CD4-positive, CD25-positive, alpha-beta regulatory T cell (primary cell): Measurements from ENCODE around the gene GABBR2. TPM values are rescaled to one million over a fixed set of nuclear protein-coding genes. Genes with fewer than 3 reads are reported as not detected.

Experiments
- ATAC-seq, 2 donors: fragments of 150-1000 bp; cut with Tn5 transposase; one replicate each; pipeline ENCODE4 v1.10.0; 2021; ENCODE audit warnings: low read depth in 2 of 2, moderate number of reproducible peaks in 2 of 2, moderate library complexity in 1 of 2
- DNase-seq, 3 donors: peaks; one replicate each; pipeline versions ENCODE4 v3.0.0 to v3.0.0-alpha.2; 2012 to 2022; ENCODE audit warnings: mixed read lengths in 1 of 3
- H3K27ac ChIP-seq: one replicate; pipeline ENCODE4 v1.7.0; 2013; ENCODE audit warnings: mild to moderate bottlenecking, low read length; ENCODE audit not compliant: insufficient read depth, poor library complexity, severe bottlenecking
- H3K27me3 ChIP-seq: one replicate; pipeline ENCODE4 v1.7.0; 2013; ENCODE audit warnings: low read length; ENCODE audit not compliant: control insufficient read depth, insufficient read depth
- H3K36me3 ChIP-seq: one replicate; pipeline ENCODE4 v1.7.0; 2013; ENCODE audit warnings: mild to moderate bottlenecking, low read length, moderate library complexity; ENCODE audit not compliant: control insufficient read depth, insufficient read depth
- H3K4me1 ChIP-seq: 2 replicates; pipeline ENCODE4 v1.7.0; 2013; ENCODE audit warnings: mild to moderate bottlenecking, low read length; ENCODE audit not compliant: insufficient read depth, control insufficient read depth, poor library complexity, severe bottlenecking
- H3K4me3 ChIP-seq: one replicate; pipeline ENCODE4 v1.7.0; 2013; ENCODE audit warnings: low read depth, mild to moderate bottlenecking, low read length, moderate library complexity
- H3K9me3 ChIP-seq, 2 experiments: 1 replicate in 1 of 2; 2 replicates in 1 of 2; pipeline ENCODE4 v1.7.0; 2013; ENCODE audit warnings: low read length in 2 of 2, mild to moderate bottlenecking in 1 of 2, moderate library complexity in 1 of 2; ENCODE audit not compliant: control insufficient read depth in 2 of 2
- H3K27ac Mint-ChIP-seq, 3 donors: one replicate each; pipeline ENCODE4 v1.8.0; 2020 to 2022; ENCODE audit warnings: mild to moderate bottlenecking in 3 of 3, mixed read lengths in 3 of 3, moderate library complexity in 2 of 3
- H3K27me3 Mint-ChIP-seq: one replicate; pipeline ENCODE4 v1.8.0; 2022; ENCODE audit warnings: mild to moderate bottlenecking, mixed read lengths
- H3K36me3 Mint-ChIP-seq: one replicate; pipeline ENCODE4 v1.8.0; 2020; ENCODE audit warnings: mixed read lengths
- H3K4me1 Mint-ChIP-seq, 4 donors: one replicate each; pipeline ENCODE4 v1.8.0; 2020 to 2022; ENCODE audit warnings: mixed read lengths in 4 of 4, mild to moderate bottlenecking in 1 of 4
- H3K4me3 Mint-ChIP-seq, 4 donors: one replicate each; pipeline ENCODE4 v1.8.0; 2020 to 2022; ENCODE audit warnings: mild to moderate bottlenecking in 4 of 4, mixed read lengths in 4 of 4, moderate library complexity in 3 of 4
- H3K9me3 Mint-ChIP-seq, 7 donors: one replicate each; pipeline ENCODE4 v1.8.0; 2020 to 2022; ENCODE audit warnings: mixed read lengths in 7 of 7, mild to moderate bottlenecking in 3 of 7, moderate library complexity in 2 of 7
- polyA plus RNA-seq, 4 donors: library from polyadenylated mRNA; unstranded; fragments of 300-500 nt; fragmentation: Illumina TruSeq; gene quantifications; one replicate each; pipeline ENCODE4 v1.2.3, GENCODE V29; 2021
- total RNA-seq: library from RNA; stranded (reverse); gene quantifications from one replicate; pipeline ENCODE4 v1.2.3, GENCODE V29; 2022

Gene GABBR2
- total and polyA plus RNA-seq, 5 donors from 2014 or later: not detected

- Histone ChIP-seq H3K36me3 (no peaks in the 10 kb centered on the region), H3K4me3 (no peak overlapping the region), H3K27me3 (no peaks in the 10 kb centered on the region), H3K27ac (no peak overlapping the region), H3K4me1 (no peaks in the 10 kb centered on the region), H3K9me3 (no peaks in the 10 kb centered on the region)
- Mint-ChIP-seq H3K4me1 (no peaks in the 10 kb centered on the region), H3K9me3 (peaks cover 0 to 2% (median 0%) of the 10 kb centered on the region in 7 donors), H3K27me3 (no peaks in the 10 kb centered on the region), H3K36me3 (no peaks in the 10 kb centered on the region), H3K4me3 (no peak overlapping the region), H3K27ac (no peak overlapping the region)
- ATAC-seq (no peak), DNase-seq (no peak)
Measured at GRCh38 chr9:98569491-98569890, 139.2 kb downstream of the GABBR2 start.

DNA sequence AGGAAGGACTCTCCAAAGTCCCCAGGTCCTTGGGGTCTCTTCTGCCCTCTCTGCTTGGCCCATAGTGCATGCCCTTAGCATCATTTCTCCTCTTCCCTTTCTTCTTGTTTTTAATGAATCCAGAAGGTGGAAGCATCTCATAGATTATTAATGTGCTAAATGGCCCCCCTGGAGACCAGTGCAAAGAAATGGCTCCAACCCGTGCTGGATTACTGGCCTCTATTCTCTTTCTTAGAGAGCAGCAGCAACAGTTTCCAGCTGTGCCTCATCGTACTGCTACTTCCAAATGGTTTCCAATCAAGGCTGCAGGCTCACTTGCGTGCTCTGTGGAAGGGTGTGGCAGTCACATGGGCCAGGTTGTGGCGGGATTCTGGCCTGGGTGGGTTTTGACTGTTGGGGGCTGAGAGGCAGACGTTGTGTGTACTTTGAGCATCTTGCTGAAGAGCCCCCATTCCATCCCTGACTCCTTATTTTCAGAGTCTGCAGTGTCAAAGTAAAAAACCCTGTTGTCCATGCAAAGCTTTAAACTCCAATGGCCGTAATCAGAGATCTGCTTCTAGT, 139.7 kb downstream of the GABBR2 start:
- Histone ChIP-seq H3K9me3 (no peaks in the 10 kb centered on the region), H3K4me3 (no peak overlapping the region), H3K27ac (no peak overlapping the region), H3K4me1 (no peaks in the 10 kb centered on the region), H3K36me3 (no peaks in the 10 kb centered on the region), H3K27me3 (no peaks in the 10 kb centered on the region)
- DNase-seq: no peak
- no peak overlapping the region for H3K27ac Mint-ChIP-seq
- ATAC-seq: no peak
- H3K4me3 Mint-ChIP-seq: peak overlapping the region in 1 of 4 donors; percentile 53
- no peaks in the 10 kb centered on the region for H3K4me1 Mint-ChIP-seq
- H3K9me3 Mint-ChIP-seq: peaks cover 0 to 2% (median 0%) of the 10 kb centered on the region in 7 donors
- H3K27me3 Mint-ChIP-seq: no peaks in the 10 kb centered on the region
- no peaks in the 10 kb centered on the region for H3K36me3 Mint-ChIP-seq

- no peaks in the 10 kb centered on the region for H3K27me3 Mint-ChIP-seq
- no peaks in the 10 kb centered on the region for H3K4me1 ChIP-seq
- no peaks in the 10 kb centered on the region for H3K36me3 Mint-ChIP-seq
- no peak overlapping the region for H3K27ac ChIP-seq
- H3K9me3 ChIP-seq: no peaks in the 10 kb centered on the region
- ATAC-seq (no peak), DNase-seq (no peak)
- H3K36me3 ChIP-seq: no peaks in the 10 kb centered on the region
- no peak overlapping the region for H3K4me3 ChIP-seq
- no peak overlapping the region for H3K27ac Mint-ChIP-seq
- no peaks in the 10 kb centered on the region for H3K27me3 ChIP-seq
- H3K9me3 Mint-ChIP-seq: peaks cover 0 to 2% (median 0%) of the 10 kb centered on the region in 7 donors
- no peaks in the 10 kb centered on the region for H3K4me1 Mint-ChIP-seq
- peak overlapping the region in 1 of 4 donors; percentile 53 for H3K4me3 Mint-ChIP-seq
Measured at GRCh38 chr9:98568234-98568908, 140.4 kb downstream of the GABBR2 start.

DNA sequence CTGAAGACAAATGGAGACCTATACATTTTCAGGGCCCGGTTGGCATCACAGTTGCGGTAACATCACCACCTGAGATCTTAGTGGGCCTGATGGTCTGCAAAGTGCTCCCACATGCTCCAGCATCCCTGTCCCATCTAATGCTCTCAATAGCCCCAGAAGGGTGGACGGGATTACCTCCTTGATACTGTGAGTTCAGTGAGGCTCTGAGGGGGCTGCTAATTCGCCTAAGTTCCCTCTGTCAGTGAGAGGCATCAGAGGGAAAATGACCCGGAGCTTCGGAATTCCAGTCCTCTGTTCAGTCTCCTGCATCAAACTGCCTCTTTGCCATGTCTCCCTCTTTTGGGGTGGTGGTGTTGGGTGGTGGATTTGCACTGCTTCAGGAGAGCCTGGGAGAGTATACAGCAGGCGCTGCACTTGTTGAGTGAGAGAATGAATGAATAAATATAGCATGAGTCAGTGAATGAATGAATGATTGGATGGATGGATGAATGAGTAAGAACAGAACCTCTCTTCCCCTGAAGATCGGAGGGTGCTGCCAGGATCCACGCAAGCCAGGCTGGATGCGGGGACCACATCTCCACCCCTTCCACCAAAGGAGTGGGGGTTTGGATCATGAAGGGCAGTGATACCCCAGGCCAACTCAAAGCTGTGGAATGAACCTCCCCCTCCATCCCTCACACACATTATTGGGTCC, 141.0 kb downstream of the GABBR2 start:
- Histone ChIP-seq H3K4me3 (no peak overlapping the region), H3K36me3 (no peaks in the 10 kb centered on the region), H3K27me3 (no peaks in the 10 kb centered on the region), H3K4me1 (no peaks in the 10 kb centered on the region), H3K27ac (no peak overlapping the region), H3K9me3 (no peaks in the 10 kb centered on the region)
- peaks cover 0 to 2% (median 0%) of the 10 kb centered on the region in 7 donors for H3K9me3 Mint-ChIP-seq
- DNase-seq: no peak
- no peak for ATAC-seq
- no peaks in the 10 kb centered on the region for H3K27me3 Mint-ChIP-seq
- H3K4me1 Mint-ChIP-seq: no peaks in the 10 kb centered on the region
- no peak overlapping the region for H3K4me3 Mint-ChIP-seq
- H3K36me3 Mint-ChIP-seq: no peaks in the 10 kb centered on the region
- no peak overlapping the region for H3K27ac Mint-ChIP-seq

- ATAC-seq: no peak
- no peaks in the 10 kb centered on the region for H3K36me3 ChIP-seq
Measured at GRCh38 chr9:98565152-98566135, 143.3 kb downstream of the GABBR2 start.

GRCh38 chr9:98564714-98565113, 144.0 kb downstream of the GABBR2 start:
- no peaks in the 10 kb centered on the region for H3K4me1 ChIP-seq
- H3K27ac ChIP-seq: no peak overlapping the region
- Mint-ChIP-seq H3K9me3 (peaks cover 0 to 2% (median 0%) of the 10 kb centered on the region in 7 donors), H3K27me3 (peaks cover 9% of the 10 kb centered on the region), H3K4me3 (no peak overlapping the region), H3K36me3 (no peaks in the 10 kb centered on the region), H3K27ac (no peak overlapping the region), H3K4me1 (no peaks in the 10 kb centered on the region)
- DNase-seq: no peak
- H3K36me3 ChIP-seq: no peaks in the 10 kb centered on the region
- no peaks in the 10 kb centered on the region for H3K27me3 ChIP-seq
- H3K9me3 ChIP-seq: no peaks in the 10 kb centered on the region
- H3K4me3 ChIP-seq: no peak overlapping the region
- ATAC-seq: no peak

More at GRCh38 chr9:98565152-98566135, 143.3 kb downstream of the GABBR2 start:
- Mint-ChIP-seq H3K27ac (no peak overlapping the region), H3K4me3 (no peak overlapping the region), H3K4me1 (no peaks in the 10 kb centered on the region), H3K36me3 (no peaks in the 10 kb centered on the region), H3K27me3 (peaks cover 9% of the 10 kb centered on the region), H3K9me3 (peaks cover 0 to 2% (median 0%) of the 10 kb centered on the region in 7 donors)
- DNase-seq: no peak
- no peak overlapping the region for H3K4me3 ChIP-seq
- H3K27me3 ChIP-seq: no peaks in the 10 kb centered on the region
- no peaks in the 10 kb centered on the region for H3K4me1 ChIP-seq
- no peak overlapping the region for H3K27ac ChIP-seq
- H3K9me3 ChIP-seq: no peaks in the 10 kb centered on the region

GRCh38 chr9:98563988-98564387, 144.7 kb downstream of the GABBR2 start:
- H3K27me3 ChIP-seq: no peaks in the 10 kb centered on the region
- H3K36me3 ChIP-seq: no peaks in the 10 kb centered on the region
- Mint-ChIP-seq H3K4me1 (no peaks in the 10 kb centered on the region), H3K27me3 (peaks cover 9% of the 10 kb centered on the region), H3K4me3 (no peak overlapping the region), H3K36me3 (no peaks in the 10 kb centered on the region), H3K9me3 (no peaks in the 10 kb centered on the region), H3K27ac (no peak overlapping the region)
- no peak for DNase-seq
- no peak for ATAC-seq
- H3K27ac ChIP-seq: no peak overlapping the region
- no peaks in the 10 kb centered on the region for H3K4me1 ChIP-seq
- no peak overlapping the region for H3K4me3 ChIP-seq
- H3K9me3 ChIP-seq: no peaks in the 10 kb centered on the region
